ENCODE results near the gene FSTL3.
"Not testable (repeated sequence)": the region's sequence is repeated elsewhere in the genome, so short reads cannot be mapped to it uniquely, and the experiment has no call there.

FSTL3 gene

GRCh38 chr19:676339-677105 is at the start of gene FSTL3:
Gene FSTL3 (plus strand): TSS chr19:676392. CDS start chr19:676424, 32 bp downstream.
- H4K20me1 ChIP-seq (ENCODE audit: insufficient read depth, low read length): peaks cover 18% of the 10 kb centered on the region
- ATAC-seq (ENCODE audit: insufficient read depth, low read depth) (no peak), DNase-seq (no peak)
- H3K27ac ChIP-seq (ENCODE audit: low read length): no peak within 1 kb of the TSS
- peaks cover 9% of the 10 kb centered on the region for H3K79me2 ChIP-seq (ENCODE audit: insufficient read depth, low read length)
- no peak within 1 kb of the TSS for H2AFZ ChIP-seq (ENCODE audit: low read depth, low read length)
- peaks cover 18% of the 10 kb centered on the region for H3K4me1 ChIP-seq (ENCODE audit: insufficient read depth, low read length)
- H3K4me3 ChIP-seq (ENCODE audit: low read depth in 1 of 2, low read length in 2 of 2): no peak within 1 kb of the TSS
- no peak within 1 kb of the TSS for H3K9ac ChIP-seq (ENCODE audit: low read depth, low read length)
- H3K4me2 ChIP-seq (ENCODE audit: insufficient read depth, low read length): no peak within 1 kb of the TSS
- no peaks in the 10 kb centered on the region for H3K27me3 ChIP-seq (ENCODE audit: insufficient read depth, low read length, poor library complexity)
- no peaks in the 10 kb centered on the region for H3K9me3 ChIP-seq (ENCODE audit: insufficient read depth, low read length, severe bottlenecking)
- no peaks in the 10 kb centered on the region; the same call in 1 of the 2 replicates for H3K36me3 ChIP-seq (ENCODE audit: insufficient read depth, low read length)
- no peak for TF ChIP-seq CTCF (IDR thresholded peaks at IDR 0.05; ENCODE audit: borderline replicate concordance, extremely low read depth, low read length, poor library complexity, severe bottlenecking)
- TF ChIP-seq EZH2 (IDR thresholded peaks at IDR 0.05; ENCODE audit: borderline replicate concordance, low read depth, low read length, severe bottlenecking): no peak

- DNase-seq; H3K4me2 ChIP-seq (ENCODE audit: insufficient read depth, low read length); H2AFZ ChIP-seq (ENCODE audit: low read depth, low read length); H3K27me3 ChIP-seq (ENCODE audit: insufficient read depth, low read length, poor library complexity); ATAC-seq (ENCODE audit: insufficient read depth, low read depth); H3K9me3 ChIP-seq (ENCODE audit: insufficient read depth, low read length, severe bottlenecking); H3K9ac ChIP-seq (ENCODE audit: low read depth, low read length); H3K4me3 ChIP-seq (ENCODE audit: low read depth in 1 of 2, low read length in 2 of 2); H3K27ac ChIP-seq (ENCODE audit: low read length): not testable (repeated sequence)
- Histone ChIP-seq H4K20me1 (ENCODE audit: insufficient read depth, low read length) (peaks cover 38% of the 10 kb centered on the region), H3K4me1 (ENCODE audit: insufficient read depth, low read length) (peaks cover 14% of the 10 kb centered on the region), H3K36me3 (ENCODE audit: insufficient read depth, low read length) (peaks cover 79% of the 10 kb centered on the region), H3K79me2 (ENCODE audit: insufficient read depth, low read length) (peaks cover 38% of the 10 kb centered on the region)
These were observed 49.6 kb upstream of the FSTL3 start for GRCh38 chr19:626566-626965.

GRCh38 chr19:628168-628567 is 48.0 kb upstream of the FSTL3 start:
- Histone ChIP-seq H3K27me3 (ENCODE audit: insufficient read depth, low read length, poor library complexity) (no peaks in the 10 kb centered on the region), H4K20me1 (ENCODE audit: insufficient read depth, low read length) (peaks cover 41% of the 10 kb centered on the region), H3K9me3 (ENCODE audit: insufficient read depth, low read length, severe bottlenecking) (no peaks in the 10 kb centered on the region), H2AFZ (ENCODE audit: low read depth, low read length) (no peak overlapping the region), H3K79me2 (ENCODE audit: insufficient read depth, low read length) (peaks cover 54% of the 10 kb centered on the region), H3K9ac (ENCODE audit: low read depth, low read length) (no peak overlapping the region), H3K4me1 (ENCODE audit: insufficient read depth, low read length) (peaks cover 26% of the 10 kb centered on the region), H3K36me3 (ENCODE audit: insufficient read depth, low read length) (peaks cover 67% of the 10 kb centered on the region), H3K4me2 (ENCODE audit: insufficient read depth, low read length) (no peak overlapping the region), H3K4me3 (ENCODE audit: low read depth in 1 of 2, low read length in 2 of 2) (no peak overlapping the region), H3K27ac (ENCODE audit: low read length) (no peak overlapping the region)
- TF ChIP-seq EZH2 (IDR thresholded peaks at IDR 0.05; ENCODE audit: borderline replicate concordance, low read depth, low read length, severe bottlenecking): no peak
- TF ChIP-seq CTCF (IDR thresholded peaks at IDR 0.05; ENCODE audit: borderline replicate concordance, extremely low read depth, low read length, poor library complexity, severe bottlenecking): peak; percentile 65
- no peak for ATAC-seq (ENCODE audit: insufficient read depth, low read depth)
- DNase-seq: peak; percentile 40

- H3K27me3 ChIP-seq (ENCODE audit: insufficient read depth, low read length, poor library complexity); H3K4me3 ChIP-seq (ENCODE audit: low read depth in 1 of 2, low read length in 2 of 2); H3K27ac ChIP-seq (ENCODE audit: low read length); H2AFZ ChIP-seq (ENCODE audit: low read depth, low read length); H3K9me3 ChIP-seq (ENCODE audit: insufficient read depth, low read length, severe bottlenecking); H3K9ac ChIP-seq (ENCODE audit: low read depth, low read length); H3K4me2 ChIP-seq (ENCODE audit: insufficient read depth, low read length); DNase-seq; ATAC-seq (ENCODE audit: insufficient read depth, low read depth): not testable (repeated sequence)
- peaks cover 64% of the 10 kb centered on the region for H3K79me2 ChIP-seq (ENCODE audit: insufficient read depth, low read length)
- H3K4me1 ChIP-seq (ENCODE audit: insufficient read depth, low read length): peaks cover 35% of the 10 kb centered on the region
- H3K36me3 ChIP-seq (ENCODE audit: insufficient read depth, low read length): peaks cover 53% of the 10 kb centered on the region
- peaks cover 33% of the 10 kb centered on the region for H4K20me1 ChIP-seq (ENCODE audit: insufficient read depth, low read length)
These were observed 46.7 kb upstream of the FSTL3 start for GRCh38 chr19:629515-629914.

Measured in DND-41 (cell line).